DMS114 treated with DMSO at 0.1 percent for 48 hours (cell line): ENCODE data around the gene B3GNT4.
"Not testable (repeated sequence)": the region's sequence is repeated elsewhere in the genome, so short reads cannot be mapped to it uniquely, and the experiment has no call there.

ENCODE experiments used
- DNase-seq: peaks from one replicate; lab custom pipeline; 2025; ENCODE audit not compliant: unreplicated experiment; lab: John Stamatoyannopoulos, UW

Gene B3GNT4

GRCh38 chr12:122208073-122208820 lies 4.7 kb downstream of the B3GNT4 start:
- no peak for DNase-seq

- DNase-seq = no peak
Measured at GRCh38 chr12:122215771-122216170, 12.3 kb downstream of the B3GNT4 start.

GRCh38 chr12:122216445-122216844 lies 12.9 kb downstream of the B3GNT4 start:
- no peak for DNase-seq

GRCh38 chr12:122225683-122226365 lies 22.3 kb downstream of the B3GNT4 start, which contains the start of gene DIABLO:
DIABLO (minus strand) TSS chr12:122226052; CDS start chr12:122226014, 38 bp downstream.
- DNase-seq = peak; percentile 98

GRCh38 chr12:122226366-122227125 lies 23.0 kb downstream of the B3GNT4 start:
- DNase-seq = no peak

- no peak for DNase-seq
Measured at GRCh38 chr12:122227341-122227740, 23.8 kb downstream of the B3GNT4 start.

- DNase-seq = no peak
Measured at GRCh38 chr12:122228092-122228491, 24.6 kb downstream of the B3GNT4 start.

GRCh38 chr12:122230798-122231197 lies 27.3 kb downstream of the B3GNT4 start:
- DNase-seq = no peak

GRCh38 chr12:122232691-122233090 lies 29.2 kb downstream of the B3GNT4 start:
- no peak for DNase-seq

- no peak for DNase-seq
Measured at GRCh38 chr12:122235741-122236140, 32.2 kb downstream of the B3GNT4 start.

GRCh38 chr12:122238861-122239260 lies 35.4 kb downstream of the B3GNT4 start:
- DNase-seq = no peak

GRCh38 chr12:122243965-122244364 lies 40.5 kb downstream of the B3GNT4 start:
- no peak for DNase-seq

GRCh38 chr12:122244565-122245371 lies 41.3 kb downstream of the B3GNT4 start:
- no peak for DNase-seq

- no peak for DNase-seq
Measured at GRCh38 chr12:122245553-122245952, 42.0 kb downstream of the B3GNT4 start.

GRCh38 chr12:122250047-122250446 lies 46.5 kb downstream of the B3GNT4 start:
- DNase-seq = no peak

- DNase-seq = no peak
Measured at GRCh38 chr12:122250536-122250935, 47.0 kb downstream of the B3GNT4 start.

- DNase-seq = not testable (repeated sequence)
Measured at GRCh38 chr12:122258462-122258861, 55.0 kb downstream of the B3GNT4 start.
